Tibial nerve (tissue), 4 donors: ENCODE results near the gene EML6.

ENCODE experiments used
- CTCF ChIP-seq, 5 experiments: fragments of 200-600 bp in 3 of 5; fragments of 450-650 bp in 2 of 5; sonication (generic) in 3 of 5; IDR thresholded peaks; one replicate each; pipeline ENCODE4 v1.5.1; 2016 to 2019; ENCODE audit warnings: antibody characterized with exemption in 5 of 5, mild to moderate bottlenecking in 3 of 5, moderate library complexity in 2 of 5
- EP300 ChIP-seq, 2 donors: sonication (generic); formaldehyde crosslinking; IDR thresholded peaks; one replicate each; pipeline ENCODE4 v1.6.1; 2017; ENCODE audit warnings: antibody characterized with exemption in 2 of 2, mild to moderate bottlenecking in 1 of 2
- POLR2A ChIP-seq, 2 donors: fragments of 450-650 bp; IDR thresholded peaks; one replicate each; pipeline ENCODE4 v1.6.1; 2017; ENCODE audit warnings: antibody characterized with exemption in 2 of 2, mild to moderate bottlenecking in 2 of 2, moderate library complexity in 2 of 2

GRCh38 chr2:54931473-54931872 lies 208.0 kb downstream of the EML6 start:
- TF ChIP-seq POLR2A (IDR thresholded peaks at IDR 0.05) (no peak), EP300 (IDR thresholded peaks at IDR 0.05) (no peak), CTCF (IDR thresholded peaks at IDR 0.05) (no peak)
